HCT116 (cell line): ENCODE measurements around the gene ZNF692. TPM values are rescaled to one million over a fixed set of nuclear protein-coding genes. Genes with fewer than 3 reads are reported as not detected.
A peak's percentile ranks its signal among the peaks of the same experiment; 100 is the strongest.

Experiments used
- ATAC-seq: fragments of 200-7000 bp; cut with Tn5 transposase; 2 replicates; pipeline ENCODE4 v1.9.1; 2020; ENCODE audit warnings: mild to moderate bottlenecking, moderate library complexity
- BruUV-seq: library from RNA; stranded (reverse); fragments of 400-500 nt; replicated peaks from 2 replicates; lab custom pipeline; 2021; lab: Mats Ljungman, UMichigan
- CTCF ChIA-PET: fragments of 300-600 bp; sonication (Branson Sonifier 250); formaldehyde crosslinking; loops from one replicate; lab custom pipeline; 2021; ENCODE audit warnings: antibody characterized with exemption; lab: Charles Lee
- POLR2A ChIA-PET: fragments of 300-600, 350-600 bp; sonication (Branson Sonifier 250); formaldehyde crosslinking; loops from one replicate; lab custom pipeline; 2021; ENCODE audit warnings: antibody characterized with exemption; lab: Charles Lee
- RAD21 ChIA-PET, 2 experiments: fragments of 300-600 bp; sonication (Branson Sonifier 250); formaldehyde crosslinking; loops; one replicate each; lab custom pipeline; 2023; ENCODE audit warnings: low total read pairs in 2 of 2; ENCODE audit not compliant: uncharacterized antibody in 2 of 2, unreplicated experiment in 2 of 2, low non-redundant PET in 1 of 2; lab: Charles Lee
- DNase-seq: peaks from one replicate; pipeline ENCODE4 v3.0.0-alpha.2; 2010; ENCODE audit warnings: low read depth, low spot score
- H2AFZ ChIP-seq: fragments of 200-600 bp; shearing (Covaris generic), sonication (generic); 2 replicates; pipeline ENCODE4 v1.6.1; 2017; ENCODE audit warnings: low read depth, mixed run types, mixed read lengths, antibody characterized with exemption, low read length; ENCODE audit not compliant: poor library complexity, severe bottlenecking
- H3K27ac ChIP-seq: 2 replicates; pipeline ENCODE4 v1.5.1; 2012; ENCODE audit warnings: low read depth, low read length
- H3K27me3 ChIP-seq: fragments of 200-600 bp; sonication (generic); 2 replicates; pipeline ENCODE4 v1.6.1; 2016; ENCODE audit warnings: mixed run types, low read length, mixed read lengths; ENCODE audit not compliant: insufficient read depth
- H3K36me3 ChIP-seq, 2 experiments: fragments of 200-500 bp in 1 of 2; fragments of 200-600 bp in 1 of 2; sonication (Bioruptor generic) in 1 of 2; sonication (generic) in 1 of 2; 2 replicates each; pipeline versions ENCODE4 v1.5.1 to v1.6.1; 2014 to 2016; ENCODE audit warnings: low read length in 2 of 2, inconsistent platforms in 1 of 2, mixed read lengths in 1 of 2, mixed run types in 1 of 2; ENCODE audit not compliant: insufficient read depth in 2 of 2, control insufficient read depth in 1 of 2
- H3K4me1 ChIP-seq, 2 experiments: fragments of 200-600 bp in 1 of 2; sonication (generic) in 1 of 2; 2 replicates each; pipeline versions ENCODE4 v1.5.1 to v1.6.1; 2012 to 2017; ENCODE audit warnings: low read length in 2 of 2, inconsistent platforms in 1 of 2, mild to moderate bottlenecking in 1 of 2, mixed read lengths in 1 of 2, mixed run types in 1 of 2, moderate library complexity in 1 of 2; ENCODE audit not compliant: insufficient read depth in 2 of 2, control insufficient read depth in 1 of 2
- H3K4me2 ChIP-seq: fragments of 200-600 bp; sonication (generic); 2 replicates; pipeline ENCODE4 v1.6.1; 2017; ENCODE audit warnings: mixed run types, low read length, mixed read lengths
- H3K4me3 ChIP-seq, 2 experiments: fragments of 200-600 bp in 1 of 2; sonication (generic) in 1 of 2; replicated peaks in 1 of 2; 2 replicates each; pipeline ENCODE4 v1.5.1; 2011 to 2016; ENCODE audit warnings: low read length in 2 of 2, control low read depth in 1 of 2, low read depth in 1 of 2, mild to moderate bottlenecking in 1 of 2, mixed read lengths in 1 of 2, mixed run types in 1 of 2
- H3K79me2 ChIP-seq: fragments of 200-600 bp; sonication (generic); 2 replicates; pipeline ENCODE4 v1.6.1; 2017; ENCODE audit warnings: mild to moderate bottlenecking, mixed run types, low read length, moderate library complexity, mixed read lengths; ENCODE audit not compliant: insufficient read depth
- H3K9ac ChIP-seq: fragments of 200-600 bp; sonication (generic); 2 replicates; pipeline ENCODE4 v1.6.1; 2016; ENCODE audit warnings: low read length, mixed read lengths
- H3K9me2 ChIP-seq: fragments of 200-600 bp; sonication (generic), shearing (Covaris generic); 2 replicates; pipeline ENCODE4 v1.6.1; 2017; ENCODE audit warnings: mixed run types, mild to moderate bottlenecking, moderate library complexity; ENCODE audit not compliant: insufficient read depth
- H3K9me3 ChIP-seq, 2 experiments: fragments of 200-500 bp in 1 of 2; fragments of 200-600 bp in 1 of 2; sonication (Bioruptor generic) in 1 of 2; sonication (generic) in 1 of 2; 2 replicates each; pipeline ENCODE4 v1.6.1; 2014 to 2017; ENCODE audit warnings: low read length in 2 of 2, mixed read lengths in 2 of 2, inconsistent platforms in 1 of 2, low read depth in 1 of 2, mild to moderate bottlenecking in 1 of 2, mixed run types in 1 of 2, moderate library complexity in 1 of 2; ENCODE audit not compliant: control insufficient read depth in 1 of 2, insufficient read depth in 1 of 2
- H4K20me1 ChIP-seq: fragments of 200-600 bp; sonication (generic), shearing (Covaris generic); 2 replicates; pipeline ENCODE4 v1.6.1; 2017; ENCODE audit warnings: mixed run types, mild to moderate bottlenecking, moderate library complexity; ENCODE audit not compliant: insufficient read depth
- CEBPB ChIP-seq: IDR thresholded peaks from 2 replicates; pipeline ENCODE4 v1.6.1; 2012; ENCODE audit warnings: low read depth
- EGR1 ChIP-seq: IDR thresholded peaks from 2 replicates; pipeline ENCODE4 v1.6.1; 2012; ENCODE audit warnings: low read depth
- ELF1 ChIP-seq: IDR thresholded peaks from 2 replicates; pipeline ENCODE4 v1.6.1; 2012; ENCODE audit warnings: low read depth, borderline replicate concordance
- EZH2 ChIP-seq: fragments of 200-600 bp; sonication (generic); IDR thresholded peaks from 2 replicates; pipeline ENCODE4 v1.6.1; 2017; ENCODE audit warnings: antibody characterized with exemption, mixed run types
- EZH2phosphoT487 ChIP-seq: fragments of 200-600 bp; IDR thresholded peaks from 2 replicates; pipeline ENCODE4 v1.6.1; 2018; ENCODE audit warnings: antibody characterized with exemption, borderline replicate concordance
- POLR2A ChIP-seq: IDR thresholded peaks from 2 replicates; pipeline ENCODE4 v1.7.0; 2011; ENCODE audit warnings: borderline replicate concordance; ENCODE audit not compliant: insufficient read depth, insufficient read length; ENCODE audit errors: extremely low read depth
- SRF ChIP-seq: IDR thresholded peaks from 2 replicates; pipeline ENCODE4 v1.6.1; 2012; ENCODE audit warnings: low read depth
- TCF7L2 ChIP-seq: IDR thresholded peaks from 2 replicates; pipeline ENCODE4 v1.7.0; 2011; ENCODE audit warnings: borderline replicate concordance, inconsistent platforms; ENCODE audit not compliant: insufficient read depth, insufficient read length; ENCODE audit errors: extremely low read depth
- YY1 ChIP-seq: IDR thresholded peaks from 2 replicates; pipeline ENCODE4 v1.6.1; 2011; ENCODE audit warnings: low read length, low read depth, moderate library complexity, mild to moderate bottlenecking; ENCODE audit not compliant: insufficient replicate concordance; ENCODE audit errors: extremely low read depth
- ZFX ChIP-seq: fragments of 450-650 bp; IDR thresholded peaks from 2 replicates; pipeline ENCODE4 v1.6.1; 2017
- ZNF274 ChIP-seq: fragments of 200-500 bp; sonication (Bioruptor generic); IDR thresholded peaks from 2 replicates; pipeline ENCODE4 v1.6.1; 2014; ENCODE audit warnings: mild to moderate bottlenecking, low read depth, low read length, inconsistent platforms
- intact Hi-C: fragments of 100-400 bp; cut with micrococcal nuclease; formaldehyde crosslinking; loops from 2 replicates; pipeline ENCODE4 v1.10.0; 2022
- total RNA-seq: library from RNA; stranded (reverse); gene quantifications from one replicate; pipeline ENCODE4 v1.2.1, GENCODE V29; 2021; ENCODE audit not compliant: unreplicated experiment
- TF ChIP-seq, protein P1 (sequence below): IDR thresholded peaks from 2 replicates; pipeline ENCODE4 v1.6.1; 2012

ZNF692 gene
- total RNA-seq, 1 experiment from 2014 or later, result 76.2 TPM

DNA sequence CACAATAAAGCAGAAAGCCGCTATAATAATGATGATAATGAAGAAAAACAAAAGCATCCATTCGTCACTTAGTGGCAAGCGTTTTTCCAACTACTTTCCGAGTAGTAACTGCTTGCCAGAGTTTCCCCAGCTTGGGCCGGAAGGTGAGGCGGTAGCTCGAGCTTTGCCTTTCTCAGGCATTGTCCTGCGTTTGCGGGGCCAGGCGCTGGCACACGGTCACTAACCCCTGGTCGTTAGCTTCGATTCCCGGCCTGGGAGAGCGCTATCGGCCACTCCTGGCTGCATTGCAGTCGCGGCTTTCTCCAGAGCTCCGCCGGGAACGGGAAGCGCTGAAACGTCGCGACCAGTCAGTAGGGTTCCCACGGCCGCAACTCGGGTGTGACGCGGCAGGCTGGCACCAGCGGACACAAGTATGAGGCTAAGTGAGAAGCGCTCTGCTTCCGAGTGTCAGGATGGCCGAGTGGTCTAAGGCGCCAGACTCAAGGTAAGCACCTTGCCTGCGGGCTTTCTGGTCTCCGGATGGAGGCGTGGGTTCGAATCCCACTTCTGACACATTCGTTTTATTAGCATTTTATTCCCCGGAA, 14.6 kb upstream of the ZNF692 start (continued):
- TF ChIP-seq CEBPB (peak; percentile 22; the same call in 1 of the 2 replicates), ZNF274 (no peak), ELF1 (no peak), SRF (no peak), EZH2 (no peak)

GRCh38 chr1:248872752-248873408, 14.0 kb upstream of the ZNF692 start:
- TF ChIP-seq EGR1 (peak; percentile 82), ZFX (peak; percentile 34; the same call in 1 of the 2 replicates), ELF1 (no peak), POLR2A (no peak), TCF7L2 (no peak), CEBPB (no peak), EZH2phosphoT487 (no peak), YY1 (no peak)
- TF ChIP-seq, protein P1, sequence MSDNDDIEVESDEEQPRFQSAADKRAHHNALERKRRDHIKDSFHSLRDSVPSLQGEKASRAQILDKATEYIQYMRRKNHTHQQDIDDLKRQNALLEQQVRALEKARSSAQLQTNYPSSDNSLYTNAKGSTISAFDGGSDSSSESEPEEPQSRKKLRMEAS, result peak; percentile 61
- peak overlapping the region; percentile 75 for H3K9ac ChIP-seq
- DNase-seq (peak; percentile 53), ATAC-seq (peak; percentile 66)
- CTCF ChIA-PET, result interaction anchor here (1.4 to 2.1 kb wide), 4 partner anchors 14 to 47 kb away, joined by 5 to 18 read pairs (median 6); partner anchors contain the start of genes SH3BP5L, ZNF672 and ZNF692
- no peaks in the 10 kb centered on the region for H4K20me1 ChIP-seq
- BruUV-seq, result no TSS peak
- RAD21 ChIA-PET, result interaction anchor here in 1 of 2 experiments (0.8 to 1.2 kb wide), 2 partner anchors 9 to 47 kb away, joined by 3 read pairs; no protein-coding TSS in a partner anchor
- no peaks in the 10 kb centered on the region for H3K9me3 ChIP-seq
- no peaks in the 10 kb centered on the region for H3K9me2 ChIP-seq
- H3K4me3 ChIP-seq, result peak overlapping the region; percentile 51 to 64
- peak overlapping the region; percentile 96 for H2AFZ ChIP-seq
- no peaks in the 10 kb centered on the region for H3K79me2 ChIP-seq
- peak overlapping the region; percentile 74 for H3K27ac ChIP-seq
- POLR2A ChIA-PET, result interaction anchor here (0.7 to 2.2 kb wide), 4 partner anchors 14 to 35 kb away, joined by 3 to 11 read pairs (median 8); partner anchors contain the start of genes PGBD2, ZNF672 and ZNF692
- H3K4me2 ChIP-seq, result peak overlapping the region; percentile 96
- no peaks in the 10 kb centered on the region for H3K27me3 ChIP-seq
- intact Hi-C loops, result loop anchor here (1.0 kb wide), 2 partner anchors 14 to 35 kb away; partner anchors contain the start of genes ZNF672 and ZNF692
- peaks cover 10 to 25% of the 10 kb centered on the region in 2 experiments for H3K4me1 ChIP-seq
- H3K36me3 ChIP-seq, result no peaks in the 10 kb centered on the region
